HG03095 (cell line): ENCODE measurements around the gene FOXP1.

Source experiments
- ATAC-seq: cut with Tn5 transposase; IDR thresholded peaks from one replicate; pipeline ENCODE4 v1.9.1; 2021; ENCODE audit warnings: moderate library complexity; ENCODE audit not compliant: unreplicated experiment

FOXP1 gene

DNA sequence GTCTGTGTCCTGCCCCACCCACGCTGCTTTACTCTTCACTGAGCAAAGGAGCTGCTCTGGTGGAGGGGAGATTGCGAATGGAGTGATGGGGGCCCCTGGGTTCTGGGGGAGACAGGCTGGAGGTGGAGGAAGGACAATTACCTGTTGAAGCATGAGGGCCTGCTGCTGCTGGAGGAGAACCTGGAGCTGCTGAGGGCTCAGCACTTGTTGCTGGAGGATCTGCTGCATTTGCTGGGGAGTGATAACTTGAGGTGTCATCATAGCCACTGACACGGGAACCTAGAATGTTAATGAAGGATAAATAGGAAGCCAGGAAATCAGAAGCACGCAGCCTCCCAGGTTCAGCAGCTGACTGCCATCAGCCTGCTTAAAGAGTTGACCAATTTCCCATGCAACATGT lies 530.0 kb downstream of the FOXP1 start:
- ATAC-seq, result no peak

GRCh38 chr3:71052716-71053115 lies 530.8 kb downstream of the FOXP1 start:
- no peak for ATAC-seq

GRCh38 chr3:71051893-71052687 lies 531.4 kb downstream of the FOXP1 start:
- ATAC-seq, result no peak

GRCh38 chr3:71051259-71051595 lies 532.3 kb downstream of the FOXP1 start:
- ATAC-seq, result no peak

DNA sequence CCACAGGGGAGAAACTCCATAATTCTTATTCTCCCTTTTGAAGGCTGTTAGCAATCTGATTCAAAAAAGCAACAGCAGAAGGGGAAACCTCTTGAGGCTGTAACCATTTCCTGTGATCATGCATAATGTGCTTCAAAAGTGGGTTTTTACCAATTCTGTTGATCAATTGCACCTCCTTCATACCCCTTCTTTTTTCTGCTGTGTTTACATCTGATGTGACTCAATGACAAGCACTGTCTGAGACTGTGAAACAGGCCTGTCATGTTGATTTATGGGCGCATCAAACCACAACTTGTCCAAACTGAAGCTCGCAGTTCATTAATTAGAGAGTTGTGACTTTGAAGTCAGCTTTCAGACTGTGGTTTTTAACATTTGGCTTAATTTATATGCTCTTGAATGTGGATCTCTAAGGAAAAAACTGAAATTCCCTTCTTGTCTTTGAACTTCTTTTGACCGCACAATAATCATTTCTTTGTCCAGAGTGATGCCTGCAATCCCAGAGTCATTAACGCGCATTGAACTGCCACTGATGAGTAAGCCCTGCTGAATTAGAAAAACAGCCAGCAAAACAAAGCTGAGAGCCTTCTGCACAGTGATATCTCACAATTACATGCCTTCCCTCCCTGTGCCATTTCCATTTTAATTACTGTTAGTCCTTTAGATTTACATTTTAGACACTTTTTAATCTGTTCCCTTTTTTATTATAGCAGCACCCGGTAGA lies 532.8 kb downstream of the FOXP1 start:
- ATAC-seq, result no peak

- ATAC-seq, result no peak
Observed at GRCh38 chr3:71050166-71050537, 533.4 kb downstream of the FOXP1 start.

- ATAC-seq, result no peak
Observed at GRCh38 chr3:71048948-71049347, 534.6 kb downstream of the FOXP1 start.

DNA sequence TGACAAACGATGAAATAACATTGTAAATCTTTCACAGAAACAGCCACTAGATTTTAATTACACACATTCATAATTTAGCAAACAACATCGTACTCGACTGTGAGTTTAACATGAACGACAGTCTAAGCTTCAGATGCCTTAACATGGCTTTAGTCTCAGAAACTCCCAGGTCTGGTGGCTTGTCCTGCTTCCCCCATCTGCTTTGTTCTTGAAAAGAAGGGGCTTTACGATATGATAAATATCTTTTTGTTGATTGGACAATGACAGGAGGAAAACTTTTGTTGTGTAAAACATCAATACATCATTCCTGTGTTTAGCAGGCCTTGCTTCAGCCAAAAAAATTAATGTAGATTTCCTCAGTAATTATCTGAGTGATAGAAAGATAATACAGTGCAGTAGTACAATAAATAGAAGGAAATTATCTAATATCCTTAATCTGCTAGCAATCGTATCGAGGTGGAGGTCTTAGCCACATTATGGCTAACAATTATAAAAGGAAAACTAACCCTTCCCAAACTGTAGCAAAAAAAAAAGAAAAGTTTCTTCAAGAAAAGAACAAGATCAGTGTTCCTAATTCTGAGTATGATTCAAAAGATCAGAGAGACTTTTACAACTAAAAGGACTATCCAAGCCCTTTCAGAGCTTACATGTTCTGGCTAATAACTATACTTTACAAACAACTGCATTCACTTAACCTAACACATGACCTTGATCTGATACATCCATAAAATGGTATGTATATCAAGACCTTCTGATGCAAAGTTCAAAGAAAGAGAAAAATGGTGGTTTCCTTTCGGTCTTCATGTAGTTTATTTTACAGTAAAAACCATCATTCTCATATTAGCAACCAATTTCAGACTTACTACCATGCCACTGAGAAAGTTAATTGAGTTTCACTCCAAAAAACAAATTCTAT lies 535.7 kb downstream of the FOXP1 start:
- no peak for ATAC-seq

GRCh38 chr3:71046791-71047190 lies 536.7 kb downstream of the FOXP1 start:
- ATAC-seq, result no peak

GRCh38 chr3:71045917-71046282 lies 537.6 kb downstream of the FOXP1 start:
- no peak for ATAC-seq

- no peak for ATAC-seq
Observed at GRCh38 chr3:71045212-71045916, 538.2 kb downstream of the FOXP1 start.

GRCh38 chr3:71042759-71043158 lies 540.8 kb downstream of the FOXP1 start:
- ATAC-seq, result no peak

DNA sequence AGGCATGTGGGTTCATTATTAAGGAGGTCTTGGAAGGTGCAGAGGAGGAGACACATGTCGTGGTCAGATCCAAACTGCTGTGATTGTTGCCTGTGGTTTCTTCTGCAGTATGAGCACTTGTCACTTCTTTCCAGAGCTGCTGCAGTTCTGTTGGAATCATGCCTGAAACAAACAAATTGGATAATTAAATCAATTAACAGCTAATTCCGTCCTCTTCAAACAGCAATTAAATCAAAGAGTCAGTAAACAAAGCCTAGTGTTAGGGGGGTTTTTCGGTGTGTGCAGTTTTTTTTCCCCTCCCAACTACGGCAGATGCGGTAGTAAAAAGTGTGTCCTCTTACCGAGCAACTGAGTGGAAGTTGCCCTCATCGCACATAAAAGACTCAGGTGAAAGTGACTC lies 542.2 kb downstream of the FOXP1 start:
- ATAC-seq, result no peak

GRCh38 chr3:71039332-71039731 lies 544.2 kb downstream of the FOXP1 start:
- ATAC-seq, result no peak

GRCh38 chr3:71037775-71038174 lies 545.8 kb downstream of the FOXP1 start:
- no peak for ATAC-seq

DNA sequence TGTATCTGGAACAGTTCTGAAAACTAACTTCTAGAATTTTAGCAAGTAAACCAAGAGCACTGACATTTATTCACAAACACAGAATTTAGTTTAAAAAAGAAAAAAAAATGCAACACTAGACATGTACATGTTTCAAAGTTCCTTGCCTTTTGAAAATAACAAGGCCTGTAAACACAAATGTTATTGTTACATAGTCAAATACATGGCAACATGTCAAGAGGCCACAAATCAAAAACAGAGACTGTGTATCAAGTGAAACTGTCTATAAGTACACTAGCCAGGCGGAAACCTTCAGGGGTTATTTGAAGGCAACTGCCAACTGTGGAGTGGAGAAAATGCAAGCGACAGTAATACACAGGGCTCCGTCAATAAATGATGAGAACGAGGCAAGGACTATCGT lies 547.6 kb downstream of the FOXP1 start:
- no peak for ATAC-seq

- ATAC-seq, result no peak
Observed at GRCh38 chr3:71035314-71035713, 548.2 kb downstream of the FOXP1 start.

DNA sequence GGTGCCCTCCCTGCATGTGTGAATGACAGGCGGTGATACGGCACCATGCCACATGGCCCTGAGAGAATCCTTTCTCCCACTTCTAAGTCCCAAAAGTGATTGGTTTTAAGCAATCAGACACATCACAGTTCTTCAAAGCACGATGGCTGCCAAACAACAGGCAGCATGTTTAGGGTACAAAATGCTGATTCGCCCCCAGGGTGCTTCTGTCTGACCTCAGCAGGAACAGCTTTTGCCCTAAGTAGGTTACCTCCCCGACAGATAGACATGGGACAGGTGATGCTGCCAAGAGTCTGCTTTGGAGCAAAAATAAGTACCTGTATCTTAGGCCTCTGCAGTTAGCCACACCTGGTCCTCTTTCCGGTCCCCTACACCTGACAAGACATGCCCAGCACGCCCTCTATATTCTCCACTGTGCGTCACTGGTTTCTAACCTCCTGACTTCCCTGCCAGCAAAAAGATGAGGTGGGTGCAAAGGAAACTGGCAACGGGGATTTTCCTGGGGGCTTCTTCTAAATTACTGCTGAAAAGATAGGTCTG lies 549.8 kb downstream of the FOXP1 start:
- no peak for ATAC-seq

DNA sequence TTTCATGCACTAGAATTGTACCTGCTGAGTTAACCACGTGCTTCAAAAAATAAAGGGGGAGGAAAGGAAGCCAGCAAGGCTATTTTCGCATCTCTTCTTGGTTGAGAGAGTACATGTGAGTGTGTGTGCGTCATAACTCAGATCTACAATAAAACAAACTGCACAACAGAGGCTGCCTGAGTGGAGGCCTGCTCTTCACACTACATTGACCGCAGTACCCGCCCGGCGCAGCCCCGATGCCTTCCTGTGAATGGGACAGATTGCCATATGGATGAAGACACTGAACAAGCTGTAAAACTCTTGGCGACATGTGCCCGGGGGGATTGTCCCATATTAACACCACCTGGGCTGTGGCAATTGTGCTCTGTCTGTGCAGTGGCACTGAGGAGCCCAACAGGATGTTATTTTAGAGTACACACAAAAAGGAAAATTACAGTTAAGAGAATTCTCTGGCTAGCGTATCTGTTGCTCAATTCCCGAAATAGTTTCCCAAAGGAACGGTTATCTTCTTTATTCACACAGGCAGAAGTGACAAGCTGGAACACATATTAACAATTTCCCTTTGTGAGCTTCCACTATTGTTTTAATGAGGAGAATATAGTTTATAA lies 551.5 kb downstream of the FOXP1 start:
- ATAC-seq, result no peak

GRCh38 chr3:71031181-71031580 lies 552.3 kb downstream of the FOXP1 start:
- no peak for ATAC-seq
